NCI-H2196 treated with DMSO at 0.1 percent for 48 hours (cell line): ENCODE results near the gene DKKL1.
A peak's percentile ranks its signal among the peaks of the same experiment; 100 is the strongest.
"Not testable (repeated sequence)": the region's sequence is repeated elsewhere in the genome, so short reads cannot be mapped to it uniquely, and the experiment has no call there.

Experiments
- DNase-seq: peaks from one replicate; lab custom pipeline; 2025; ENCODE audit not compliant: unreplicated experiment; lab: John Stamatoyannopoulos, UW

Gene DKKL1

GRCh38 chr19:49363268-49364082 lies at the start of gene DKKL1:
TSS of gene DKKL1 (plus strand) at chr19:49363877. CDS start at chr19:49363999, 122 bp downstream.
- peak; percentile 63 for DNase-seq

GRCh38 chr19:49315111-49315510 lies 48.6 kb upstream of the DKKL1 start:
- no peak for DNase-seq

DNA sequence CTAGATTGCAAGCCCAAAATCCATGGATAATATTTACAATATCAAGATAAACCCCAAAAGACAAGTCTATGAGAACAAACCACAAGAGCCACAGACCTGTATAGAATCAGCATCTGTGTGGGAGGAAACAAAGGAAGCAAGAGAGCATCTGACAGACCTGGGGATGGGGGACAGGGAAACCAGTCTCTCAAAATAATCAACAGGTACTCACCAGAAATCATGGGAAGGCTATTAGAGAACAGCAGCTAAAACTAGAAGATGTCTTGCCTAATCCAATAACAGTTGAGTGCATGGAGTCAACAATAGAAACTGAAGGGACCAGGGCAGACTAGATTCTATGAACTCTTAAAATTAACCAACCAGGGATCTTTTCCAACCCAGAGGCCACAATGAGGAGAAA lies 47.4 kb upstream of the DKKL1 start:
- no peak for DNase-seq

GRCh38 chr19:49318296-49318695 lies 45.4 kb upstream of the DKKL1 start:
- DNase-seq = no peak

- DNase-seq = no peak
Measured at GRCh38 chr19:49324801-49325576, 38.7 kb upstream of the DKKL1 start, which contains the start of gene SLC6A16. TSS of gene SLC6A16 (minus strand) at chr19:49325191. CDS start at chr19:49311347, 13,844 bp downstream.

GRCh38 chr19:49325756-49326155 lies 37.9 kb upstream of the DKKL1 start:
- not testable (repeated sequence) for DNase-seq

- no peak for DNase-seq
Measured at GRCh38 chr19:49326165-49326704, 37.4 kb upstream of the DKKL1 start.

GRCh38 chr19:49327878-49328544 lies 35.7 kb upstream of the DKKL1 start:
- DNase-seq = no peak

GRCh38 chr19:49328741-49329140 lies 34.9 kb upstream of the DKKL1 start:
- no peak for DNase-seq

GRCh38 chr19:49331187-49331586 lies 32.5 kb upstream of the DKKL1 start:
- DNase-seq = not testable (repeated sequence)

GRCh38 chr19:49331616-49332055 lies 32.0 kb upstream of the DKKL1 start:
- DNase-seq = no peak

DNA sequence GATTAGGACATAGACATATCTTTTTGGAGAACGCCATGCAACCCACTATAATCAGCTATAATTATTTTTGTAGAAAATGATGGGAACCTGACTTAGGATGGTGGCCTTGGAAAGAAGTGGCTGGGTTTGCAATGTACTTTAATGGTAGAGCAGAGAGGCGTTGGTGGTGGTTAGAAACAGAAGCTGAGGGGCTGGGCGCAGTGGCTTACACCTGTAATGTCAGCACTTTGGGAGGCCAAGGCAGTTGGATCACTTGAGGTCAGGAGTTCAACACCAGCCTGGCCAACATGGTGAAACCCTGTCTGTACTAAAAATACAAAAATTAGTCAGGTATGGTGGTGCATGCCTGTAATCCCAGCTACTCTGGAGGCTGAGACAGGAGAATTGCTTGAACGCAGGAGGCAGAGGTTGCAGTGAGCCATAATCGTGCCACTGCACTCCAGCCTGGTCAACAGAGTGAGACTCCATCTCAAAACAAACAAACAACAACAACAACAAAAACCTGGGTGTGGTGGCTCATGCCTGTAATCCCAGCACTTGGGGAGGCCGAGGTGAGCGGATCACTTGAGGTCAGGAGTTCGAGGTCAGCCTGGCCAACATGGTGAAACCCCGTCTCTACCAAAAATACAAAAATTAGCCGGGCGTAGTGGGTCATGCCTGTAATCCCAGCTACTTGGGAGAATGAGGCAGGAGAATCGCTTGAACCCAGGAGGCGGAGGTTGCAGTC lies 30.8 kb upstream of the DKKL1 start:
- DNase-seq = not testable (repeated sequence)

DNA sequence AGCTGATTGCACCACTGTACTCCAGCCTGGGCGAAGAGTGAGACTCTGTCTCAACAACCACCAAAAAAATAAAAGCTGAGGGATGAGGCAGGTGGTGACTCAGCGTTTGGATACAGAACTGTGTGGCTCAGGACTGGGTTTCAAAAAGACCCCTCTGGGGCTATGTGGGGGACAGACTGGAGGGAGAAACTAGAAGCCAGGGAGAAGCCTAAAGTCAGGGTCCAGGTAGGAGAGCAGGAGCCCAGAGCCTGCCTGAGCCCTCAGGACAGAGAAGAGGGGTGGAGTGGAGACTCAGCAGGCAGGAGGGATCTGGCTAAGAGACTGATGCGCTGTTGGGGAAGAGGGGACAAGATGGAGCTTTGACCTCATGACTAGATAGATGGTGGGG lies 30.3 kb upstream of the DKKL1 start:
- DNase-seq = no peak

DNA sequence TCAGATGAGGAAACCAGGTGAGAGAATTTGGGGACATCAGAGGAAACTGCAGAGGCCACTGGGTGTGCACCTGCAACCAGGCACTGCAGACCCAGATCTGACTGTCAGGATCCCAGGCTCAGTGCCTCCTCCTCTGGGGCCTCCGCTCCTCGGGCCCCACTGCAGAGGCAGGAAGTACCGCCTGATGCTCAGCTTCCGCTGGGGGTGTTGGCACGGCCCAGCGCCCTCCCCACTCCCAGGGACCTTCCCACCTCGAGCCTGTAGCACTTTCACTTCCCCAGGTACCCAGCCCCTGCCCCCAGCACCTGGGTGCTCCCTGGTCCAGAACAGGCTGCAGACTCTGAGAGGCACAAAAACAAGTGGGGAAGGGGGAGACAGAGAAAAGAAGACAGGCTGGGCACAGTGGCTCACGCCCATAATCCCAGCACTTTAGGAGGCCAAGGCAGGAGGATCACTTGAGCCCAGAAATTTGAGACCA lies 29.8 kb upstream of the DKKL1 start:
- no peak for DNase-seq

GRCh38 chr19:49335071-49335783 lies 28.4 kb upstream of the DKKL1 start, which contains the start of gene CD37:
TSS of gene CD37 (plus strand) at chr19:49335406. CDS start at chr19:49335541, 135 bp downstream.
- DNase-seq = no peak

DNA sequence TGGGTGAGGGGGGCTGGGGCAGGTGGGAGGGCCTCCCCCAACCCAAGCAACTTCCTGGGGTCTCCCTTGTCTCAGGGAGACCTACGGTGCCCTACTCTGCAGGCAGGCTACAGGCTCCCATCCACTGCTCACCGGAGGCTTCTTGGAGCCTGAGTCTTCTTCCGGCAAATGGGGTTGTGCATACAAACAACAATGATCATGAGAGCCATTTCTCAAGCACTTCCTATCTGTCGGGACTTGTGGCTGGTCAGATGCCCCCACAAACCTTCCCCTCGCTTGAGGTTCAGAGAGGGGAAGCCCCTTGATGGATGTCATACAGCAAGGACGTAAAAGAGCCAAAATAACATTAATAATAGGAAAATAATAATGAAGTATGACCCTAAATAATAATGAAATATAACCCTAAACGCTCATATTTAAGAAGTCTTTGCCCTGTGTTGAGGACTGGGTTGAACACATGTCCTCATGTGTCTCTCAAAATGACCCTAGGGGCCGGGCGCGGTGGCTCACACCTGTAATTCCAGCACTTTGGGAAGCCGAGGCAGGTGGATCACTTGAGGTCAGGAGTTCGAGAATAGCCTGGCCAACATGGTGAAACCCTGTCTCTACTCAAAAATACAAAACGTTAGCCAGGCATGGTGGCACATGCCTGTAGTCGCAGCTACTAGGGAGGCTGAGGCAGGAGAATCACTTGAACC lies 27.7 kb upstream of the DKKL1 start:
- DNase-seq = no peak

DNA sequence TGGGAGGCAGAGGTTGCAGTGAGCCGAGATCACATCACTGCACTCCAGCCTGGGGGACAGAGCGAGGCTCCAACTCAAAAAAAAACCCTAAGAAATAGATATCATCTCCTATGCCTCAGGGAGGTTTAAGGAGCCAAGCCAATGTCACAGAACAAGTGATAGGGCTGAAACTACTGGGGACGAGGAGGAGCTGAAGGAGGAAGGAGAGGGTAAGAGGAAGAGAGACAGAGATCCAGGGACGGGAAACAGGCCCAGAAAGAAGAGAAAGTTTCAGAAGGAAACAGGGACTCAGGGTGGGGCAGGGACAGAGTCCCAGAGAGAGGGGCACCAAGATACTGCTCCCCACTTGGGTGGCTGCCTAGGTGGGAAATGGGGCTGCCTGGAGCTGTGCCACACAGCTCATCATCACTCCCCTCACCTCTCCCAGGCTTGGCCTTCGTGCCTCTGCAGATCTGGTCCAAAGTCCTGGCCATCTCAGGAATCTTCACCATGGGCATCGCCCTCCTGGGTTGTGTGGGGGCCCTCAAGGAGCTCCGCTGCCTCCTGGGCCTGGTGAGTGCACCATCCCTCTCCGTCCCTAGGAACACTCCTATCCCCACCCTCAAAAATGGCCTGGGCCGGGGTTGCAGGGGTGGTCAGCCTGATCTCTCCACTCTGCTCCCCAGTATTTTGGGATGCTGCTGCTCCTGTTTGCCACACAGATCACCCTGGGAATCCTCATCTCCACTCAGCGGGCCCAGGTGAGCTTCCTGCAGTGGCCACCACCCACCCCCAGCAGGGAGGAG lies 27.0 kb upstream of the DKKL1 start:
- DNase-seq = no peak
